GM12878 (cell line): Measurements from ENCODE around the gene DHX30.

Source experiments
- EP300 ChIP-seq, 2 experiments: fragments of 150-350 bp in 1 of 2; IDR thresholded peaks; 2 replicates each; pipeline ENCODE4 v1.6.1; 2011 to 2012; ENCODE audit warnings: low read depth in 2 of 2, low read length in 2 of 2, borderline replicate concordance in 1 of 2, improper control_type of control experiment in 1 of 2, inconsistent platforms in 1 of 2; ENCODE audit not compliant: control insufficient read depth in 1 of 2
- PML ChIP-seq: IDR thresholded peaks from 2 replicates; pipeline ENCODE4 v1.6.1; 2012; ENCODE audit warnings: low read length, inconsistent platforms
- RFX5 ChIP-seq: IDR thresholded peaks from 2 replicates; pipeline ENCODE4 v1.6.1; 2011; ENCODE audit warnings: low read depth, low read length, improper control_type of control experiment
- ZSCAN29 ChIP-seq: fragments of 450-650 bp; IDR thresholded peaks from 2 replicates; pipeline ENCODE4 v1.6.1; 2017; ENCODE audit warnings: mild to moderate bottlenecking, moderate library complexity
- TF ChIP-seq, protein P1 (sequence below): IDR thresholded peaks from 2 replicates; pipeline ENCODE4 v1.6.1; 2012; ENCODE audit warnings: low read depth, low read length, improper control_type of control experiment
- TF ChIP-seq, protein P2 (sequence below), 3 experiments: IDR thresholded peaks in 2 of 3; conservative IDR thresholded peaks in 1 of 3; 2 replicates each; pipeline ENCODE4 v1.5.1; 2011; ENCODE audit warnings: low read depth in 3 of 3, low read length in 3 of 3, mild to moderate bottlenecking in 3 of 3, control low read depth in 2 of 3, moderate library complexity in 2 of 3, inconsistent platforms in 1 of 3, mixed read lengths in 1 of 3; ENCODE audit not compliant: control insufficient read depth in 2 of 3, insufficient read depth in 1 of 3; ENCODE audit errors: extremely low read depth in 1 of 3

DNA sequence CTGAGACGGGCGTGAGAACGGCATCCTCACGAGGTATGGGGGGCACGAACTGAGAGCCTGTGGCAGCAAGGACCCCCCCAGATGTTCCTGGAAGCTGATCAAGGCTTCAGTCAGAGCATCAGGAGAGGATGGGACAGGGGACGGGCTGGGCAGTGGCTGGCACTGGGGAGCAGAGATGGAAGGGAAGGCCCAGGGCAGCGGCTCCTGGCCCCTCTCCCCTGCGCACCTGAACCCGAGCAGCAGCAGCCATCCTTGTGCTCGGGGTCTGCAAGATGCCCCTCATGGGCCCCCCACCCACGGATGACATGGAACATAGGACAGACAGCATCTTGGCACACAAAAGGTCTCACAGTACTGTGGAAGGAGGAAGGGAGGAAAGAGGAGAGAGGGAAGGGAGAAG is 51.3 kb downstream of the DHX30 start:
- no peak for TF ChIP-seq EP300 (IDR thresholded peaks at IDR 0.05; ENCODE audit: borderline replicate concordance in 1 of 2, control insufficient read depth in 1 of 2, low read depth in 2 of 2, low read length in 2 of 2)
- TF ChIP-seq, protein P1, sequence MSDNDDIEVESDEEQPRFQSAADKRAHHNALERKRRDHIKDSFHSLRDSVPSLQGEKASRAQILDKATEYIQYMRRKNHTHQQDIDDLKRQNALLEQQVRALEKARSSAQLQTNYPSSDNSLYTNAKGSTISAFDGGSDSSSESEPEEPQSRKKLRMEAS, result no peak
- TF ChIP-seq ZSCAN29, result no peak
- TF ChIP-seq, protein P2, sequence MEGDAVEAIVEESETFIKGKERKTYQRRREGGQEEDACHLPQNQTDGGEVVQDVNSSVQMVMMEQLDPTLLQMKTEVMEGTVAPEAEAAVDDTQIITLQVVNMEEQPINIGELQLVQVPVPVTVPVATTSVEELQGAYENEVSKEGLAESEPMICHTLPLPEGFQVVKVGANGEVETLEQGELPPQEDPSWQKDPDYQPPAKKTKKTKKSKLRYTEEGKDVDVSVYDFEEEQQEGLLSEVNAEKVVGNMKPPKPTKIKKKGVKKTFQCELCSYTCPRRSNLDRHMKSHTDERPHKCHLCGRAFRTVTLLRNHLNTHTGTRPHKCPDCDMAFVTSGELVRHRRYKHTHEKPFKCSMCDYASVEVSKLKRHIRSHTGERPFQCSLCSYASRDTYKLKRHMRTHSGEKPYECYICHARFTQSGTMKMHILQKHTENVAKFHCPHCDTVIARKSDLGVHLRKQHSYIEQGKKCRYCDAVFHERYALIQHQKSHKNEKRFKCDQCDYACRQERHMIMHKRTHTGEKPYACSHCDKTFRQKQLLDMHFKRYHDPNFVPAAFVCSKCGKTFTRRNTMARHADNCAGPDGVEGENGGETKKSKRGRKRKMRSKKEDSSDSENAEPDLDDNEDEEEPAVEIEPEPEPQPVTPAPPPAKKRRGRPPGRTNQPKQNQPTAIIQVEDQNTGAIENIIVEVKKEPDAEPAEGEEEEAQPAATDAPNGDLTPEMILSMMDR (IDR thresholded peaks at IDR 0.05 in 2 of 3, conservative IDR thresholded peaks at IDR 0.05 in 1 of 3; ENCODE audit: control insufficient read depth in 2 of 3, extremely low read depth in 1 of 3, insufficient read depth in 1 of 3, low read depth in 3 of 3, low read length in 3 of 3), result no peak
- TF ChIP-seq PML, result no peak
- no peak for TF ChIP-seq RFX5
